H9 (cell line): ENCODE results near the gene MTCH1. TPM values are rescaled to one million over a fixed set of nuclear protein-coding genes. Genes with fewer than 3 reads are reported as not detected.

Experiments used
- DNase-seq: peaks from one replicate; pipeline ENCODE4 v3.0.0-alpha.2; 2017
- H2AFZ ChIP-seq: one replicate; pipeline ENCODE4 v1.6.1; 2013; ENCODE audit warnings: mild to moderate bottlenecking, low read length, control low read depth, moderate library complexity
- H2AK5ac ChIP-seq: 2 replicates; pipeline ENCODE4 v1.6.1; 2013; ENCODE audit warnings: low read length, control low read depth, mixed read lengths; ENCODE audit not compliant: insufficient read length
- H2BK120ac ChIP-seq: one replicate; pipeline ENCODE4 v1.6.1; 2013; ENCODE audit warnings: low read depth, mild to moderate bottlenecking, low read length, control low read depth, inconsistent platforms; ENCODE audit not compliant: poor library complexity, severe bottlenecking
- H2BK12ac ChIP-seq: 2 replicates; pipeline ENCODE4 v1.6.1; 2013; ENCODE audit warnings: low read length, control low read depth, mixed read lengths, low read depth; ENCODE audit not compliant: insufficient read length
- H2BK15ac ChIP-seq: 2 replicates; pipeline ENCODE4 v1.6.1; 2013; ENCODE audit warnings: low read depth, low read length, control low read depth
- H2BK20ac ChIP-seq: one replicate; pipeline ENCODE4 v1.6.1; 2013; ENCODE audit warnings: low read depth, mild to moderate bottlenecking, low read length, control low read depth, inconsistent platforms; ENCODE audit not compliant: poor library complexity, severe bottlenecking
- H2BK5ac ChIP-seq: 2 replicates; pipeline ENCODE4 v1.6.1; 2013; ENCODE audit warnings: low read length, control low read depth, mixed read lengths; ENCODE audit not compliant: insufficient read length
- H3K14ac ChIP-seq: 2 replicates; pipeline ENCODE4 v1.6.1; 2013; ENCODE audit warnings: low read length, control low read depth; ENCODE audit not compliant: insufficient read depth
- H3K18ac ChIP-seq: 2 replicates; pipeline ENCODE4 v1.6.1; 2013; ENCODE audit warnings: low read depth, mild to moderate bottlenecking, mixed read lengths, low read length, control low read depth; ENCODE audit not compliant: insufficient read length
- H3K23ac ChIP-seq: 2 replicates; pipeline ENCODE4 v1.6.1; 2013; ENCODE audit warnings: low read length, control low read depth, mixed read lengths, low read depth; ENCODE audit not compliant: insufficient read length
- H3K23me2 ChIP-seq: 2 replicates; pipeline ENCODE4 v1.6.1; 2013; ENCODE audit warnings: low read depth, mild to moderate bottlenecking, mixed read lengths, low read length, control low read depth; ENCODE audit not compliant: insufficient read length, poor library complexity, severe bottlenecking
- H3K27ac ChIP-seq: 2 replicates; pipeline ENCODE4 v1.5.1; 2013; ENCODE audit warnings: low read length, control low read depth, mixed read lengths, low read depth; ENCODE audit not compliant: insufficient read length
- H3K27me3 ChIP-seq: 2 replicates; pipeline ENCODE4 v1.6.1; 2013; ENCODE audit warnings: low read length, control low read depth, inconsistent platforms; ENCODE audit not compliant: insufficient read depth
- H3K4ac ChIP-seq: 2 replicates; pipeline ENCODE4 v1.6.1; 2013; ENCODE audit warnings: low read depth, mild to moderate bottlenecking, control low read depth, inconsistent platforms, low read length, moderate library complexity
- H3K4me1 ChIP-seq: 2 replicates; pipeline ENCODE4 v1.6.1; 2013; ENCODE audit warnings: low read length, control low read depth, inconsistent platforms; ENCODE audit not compliant: insufficient read depth
- H3K4me2 ChIP-seq: 2 replicates; pipeline ENCODE4 v1.6.1; 2013; ENCODE audit warnings: low read length, control low read depth, mixed read lengths; ENCODE audit not compliant: insufficient read length, insufficient read depth
- H3K56ac ChIP-seq: 2 replicates; pipeline ENCODE4 v1.6.1; 2013; ENCODE audit warnings: low read depth, mild to moderate bottlenecking, mixed read lengths, low read length, control low read depth; ENCODE audit not compliant: insufficient read length
- H3K79me1 ChIP-seq: 2 replicates; pipeline ENCODE4 v1.6.1; 2013; ENCODE audit warnings: low read depth, mild to moderate bottlenecking, moderate library complexity, low read length, control low read depth, inconsistent platforms; ENCODE audit not compliant: insufficient read depth, poor library complexity, severe bottlenecking
- H3K79me2 ChIP-seq: 2 replicates; pipeline ENCODE4 v1.6.1; 2013; ENCODE audit warnings: low read length, control low read depth, inconsistent platforms; ENCODE audit not compliant: insufficient read depth
- H3K9ac ChIP-seq: 2 replicates; pipeline ENCODE4 v1.6.1; 2013; ENCODE audit warnings: low read length, control low read depth, mixed read lengths; ENCODE audit not compliant: insufficient read length; ENCODE audit errors: extremely low read depth
- H3K9me3 ChIP-seq: one replicate; pipeline ENCODE4 v1.6.1; 2013; ENCODE audit warnings: low read depth, low read length, inconsistent platforms; ENCODE audit not compliant: control insufficient read depth
- H3T11ph ChIP-seq: one replicate; pipeline ENCODE4 v1.6.1; 2013; ENCODE audit warnings: mild to moderate bottlenecking, low read length, control low read depth, inconsistent platforms
- H4K20me1 ChIP-seq: one replicate; pipeline ENCODE4 v1.6.1; 2013; ENCODE audit not compliant: control insufficient read depth, insufficient read length, insufficient read depth
- H4K5ac ChIP-seq: 2 replicates; pipeline ENCODE4 v1.6.1; 2013; ENCODE audit warnings: low read depth, mild to moderate bottlenecking, mixed read lengths, low read length, control low read depth; ENCODE audit not compliant: insufficient read length
- H4K8ac ChIP-seq: replicated peaks from 2 replicates; pipeline ENCODE4 v1.6.1; 2013; ENCODE audit warnings: low read length, control low read depth, mixed read lengths, low read depth; ENCODE audit not compliant: insufficient read length
- H4K91ac ChIP-seq: 2 replicates; pipeline ENCODE4 v1.6.1; 2013; ENCODE audit warnings: low read depth, mild to moderate bottlenecking, moderate library complexity, mixed read lengths, low read length, control low read depth; ENCODE audit not compliant: insufficient read length
- H3K27ac Mint-ChIP-seq, 3 experiments: 2 replicates in 2 of 3; 3 replicates in 1 of 3; pipeline ENCODE4 v1.8.0; 2020 to 2021; ENCODE audit warnings: mixed read lengths in 3 of 3, mild to moderate bottlenecking in 1 of 3, moderate library complexity in 1 of 3
- H3K27me3 Mint-ChIP-seq: 2 replicates; pipeline ENCODE4 v1.8.0; 2021; ENCODE audit warnings: low read depth, mild to moderate bottlenecking, moderate library complexity, mixed read lengths
- H3K36me3 Mint-ChIP-seq, 3 experiments: 2 replicates in 2 of 3; 3 replicates in 1 of 3; pipeline ENCODE4 v1.8.0; 2020 to 2021; ENCODE audit warnings: low read depth in 3 of 3, mixed read lengths in 3 of 3; ENCODE audit not compliant: insufficient read depth in 1 of 3
- H3K4me1 Mint-ChIP-seq, 2 experiments: 2 replicates each; pipeline ENCODE4 v1.8.0; 2020; ENCODE audit warnings: mixed read lengths in 2 of 2
- H3K4me3 Mint-ChIP-seq, 2 experiments: 2 replicates in 1 of 2; 3 replicates in 1 of 2; pipeline ENCODE4 v1.8.0; 2020 to 2021; ENCODE audit warnings: mild to moderate bottlenecking in 2 of 2, mixed read lengths in 2 of 2, moderate library complexity in 1 of 2
- H3K9me3 Mint-ChIP-seq, 2 experiments: 2 replicates in 1 of 2; 3 replicates in 1 of 2; pipeline ENCODE4 v1.8.0; 2020; ENCODE audit warnings: mild to moderate bottlenecking in 2 of 2, mixed read lengths in 2 of 2, moderate library complexity in 1 of 2
- CTCF ChIP-seq: fragments of 200-600 bp; sonication (generic); conservative IDR thresholded peaks from 3 replicates; pipeline ENCODE4 v1.8.0; 2021; ENCODE audit warnings: antibody characterized with exemption, mild to moderate bottlenecking
- WGBS: extraction: QIAGEN DNeasy Blood & Tissue Kit; methylation state at CpG from one replicate; pipeline ENCODE4 v1.1.7; 2013; ENCODE audit warnings: missing lambda C conversion rate, low lambda C conversion rate, mixed read lengths; ENCODE audit not compliant: insufficient read length; ENCODE audit errors: extremely low coverage; 5-methylcytosine and 5-hydroxymethylcytosine counted together
- total RNA-seq: library from RNA; stranded (reverse); gene quantifications from 2 replicates; pipeline ENCODE4 v1.2.1, GENCODE V29; 2021

MTCH1 gene
- total RNA-seq, 1 experiment from 2014 or later = 200 TPM

GRCh38 chr6:36953931-36954261 lies 32.1 kb downstream of the MTCH1 start:
- H3K9me3 Mint-ChIP-seq = no peaks in the 10 kb centered on the region
- no peak overlapping the region for H3K4ac ChIP-seq
- H2BK120ac ChIP-seq = no peak overlapping the region
- H3K23me2 ChIP-seq = no peaks in the 10 kb centered on the region
- H4K91ac ChIP-seq = no peak overlapping the region
- H3K56ac ChIP-seq = no peak overlapping the region
- H3K79me1 ChIP-seq = no peaks in the 10 kb centered on the region
- no peak overlapping the region for H3K18ac ChIP-seq
- H4K8ac ChIP-seq = no peak overlapping the region
- no peak overlapping the region for H2BK12ac ChIP-seq
- H3K27me3 Mint-ChIP-seq = no peaks in the 10 kb centered on the region
- no peak overlapping the region for H3K4me2 ChIP-seq
- no peak overlapping the region for H4K5ac ChIP-seq
- no peak overlapping the region for H2AFZ ChIP-seq
- no peak overlapping the region for H2AK5ac ChIP-seq
- no peak overlapping the region for H3K14ac ChIP-seq
- no peak overlapping the region for H3T11ph ChIP-seq
- H3K9ac ChIP-seq = no peak overlapping the region
- no peak overlapping the region for H2BK20ac ChIP-seq
- no peaks in the 10 kb centered on the region for H4K20me1 ChIP-seq
- no peaks in the 10 kb centered on the region for H3K79me2 ChIP-seq
- H3K4me1 Mint-ChIP-seq = peaks cover 17 to 18% of the 10 kb centered on the region in 2 experiments
- no peak overlapping the region for H3K4me3 Mint-ChIP-seq
- H2BK5ac ChIP-seq = no peak overlapping the region
- H2BK15ac ChIP-seq = no peak overlapping the region
- H3K27me3 ChIP-seq = no peaks in the 10 kb centered on the region
- no peaks in the 10 kb centered on the region for H3K9me3 ChIP-seq
- H3K23ac ChIP-seq = no peak overlapping the region
- no CpG with 5 or more reads among the region's 1 CpG for WGBS
- TF ChIP-seq CTCF = no peak
- H3K27ac Mint-ChIP-seq = no peak overlapping the region
- H3K4me1 ChIP-seq = peaks cover 4% of the 10 kb centered on the region
- H3K36me3 Mint-ChIP-seq = no peaks in the 10 kb centered on the region
- no peak for DNase-seq
- no peak overlapping the region for H3K27ac ChIP-seq
